Left kidney (tissue), 2 donors: ENCODE data around the gene ELF3. TPM values are rescaled to one million over a fixed set of nuclear protein-coding genes. Genes with fewer than 3 reads are reported as not detected.
"Not testable (repeated sequence)": the region's sequence is repeated elsewhere in the genome, so short reads cannot be mapped to it uniquely, and the experiment has no call there.

Experiments used
- DNase-seq: peaks from one replicate; pipeline ENCODE4 v3.0.0-alpha.2; 2013
- polyA plus RNA-seq: library from polyadenylated mRNA; unstranded; fragments of 120-200 nt; gene quantifications from one replicate; pipeline ENCODE4 v1.2.1, GENCODE V29; 2013; ENCODE audit not compliant: insufficient read length

ELF3 gene
- polyA plus RNA-seq, 1 donor: 60.0 TPM

DNA sequence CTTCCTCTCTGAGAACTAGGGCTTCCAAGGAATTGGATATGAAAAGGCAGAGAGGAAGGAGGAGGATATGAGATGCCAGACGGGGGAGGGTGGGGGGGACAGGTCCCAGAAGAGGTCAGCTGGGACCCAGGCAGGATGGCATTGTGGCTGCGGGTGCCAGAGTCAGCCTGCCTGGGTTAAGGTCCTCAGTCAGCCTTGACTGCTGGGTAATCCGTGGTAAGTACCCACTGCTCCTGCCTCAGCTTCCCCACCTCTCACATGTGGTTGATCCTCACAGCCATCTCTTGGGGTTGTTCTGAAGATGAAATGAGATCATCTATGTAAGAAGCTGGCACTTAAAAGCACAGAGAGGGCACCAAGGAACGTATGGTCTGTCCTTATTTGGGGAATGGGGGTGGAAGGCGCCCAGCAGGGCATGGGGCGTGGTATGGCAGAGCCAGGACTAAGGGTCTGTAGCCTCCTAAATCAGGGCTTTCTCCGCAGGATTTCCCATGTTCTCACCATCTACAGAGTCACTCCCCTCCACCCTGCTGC is 23.8 kb downstream of the ELF3 start:
- DNase-seq: no peak

DNA sequence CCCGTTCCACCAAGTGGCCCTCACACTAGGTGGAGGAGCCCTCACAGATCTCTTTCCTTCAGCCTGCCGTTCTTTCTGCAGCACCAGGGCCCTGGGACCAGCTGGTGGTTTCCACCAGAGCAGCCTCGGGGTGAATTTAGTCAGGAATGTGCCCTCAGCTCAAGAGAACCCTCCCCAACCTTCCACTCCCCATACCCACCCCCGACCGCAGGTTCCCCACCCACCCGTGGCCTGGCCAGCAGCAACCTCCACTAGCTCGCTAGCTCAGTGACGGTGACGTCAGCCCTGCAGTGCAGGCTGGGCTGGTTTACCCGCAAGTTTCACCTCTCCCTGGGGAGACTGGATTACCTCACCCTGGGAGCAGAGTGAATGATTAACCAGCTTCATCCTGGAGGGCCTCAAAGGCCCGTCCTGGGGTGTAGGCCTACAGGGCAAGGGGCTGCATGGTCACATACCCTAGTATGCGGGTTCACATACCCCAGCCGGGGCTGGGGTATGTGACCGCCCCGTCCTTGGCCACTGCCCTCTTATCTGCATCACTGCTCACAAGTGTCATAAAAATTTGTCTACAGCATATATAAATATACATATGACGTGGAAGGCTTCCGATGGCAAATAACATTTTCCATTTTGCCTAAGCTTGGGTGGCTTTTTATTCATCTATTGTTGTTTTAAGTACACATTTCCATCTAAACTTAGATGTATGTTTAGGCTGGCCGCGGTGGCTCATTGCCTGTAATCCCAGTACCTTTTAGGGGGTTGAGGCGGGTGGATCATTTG is 24.5 kb downstream of the ELF3 start:
- DNase-seq: peak; percentile 88

DNA sequence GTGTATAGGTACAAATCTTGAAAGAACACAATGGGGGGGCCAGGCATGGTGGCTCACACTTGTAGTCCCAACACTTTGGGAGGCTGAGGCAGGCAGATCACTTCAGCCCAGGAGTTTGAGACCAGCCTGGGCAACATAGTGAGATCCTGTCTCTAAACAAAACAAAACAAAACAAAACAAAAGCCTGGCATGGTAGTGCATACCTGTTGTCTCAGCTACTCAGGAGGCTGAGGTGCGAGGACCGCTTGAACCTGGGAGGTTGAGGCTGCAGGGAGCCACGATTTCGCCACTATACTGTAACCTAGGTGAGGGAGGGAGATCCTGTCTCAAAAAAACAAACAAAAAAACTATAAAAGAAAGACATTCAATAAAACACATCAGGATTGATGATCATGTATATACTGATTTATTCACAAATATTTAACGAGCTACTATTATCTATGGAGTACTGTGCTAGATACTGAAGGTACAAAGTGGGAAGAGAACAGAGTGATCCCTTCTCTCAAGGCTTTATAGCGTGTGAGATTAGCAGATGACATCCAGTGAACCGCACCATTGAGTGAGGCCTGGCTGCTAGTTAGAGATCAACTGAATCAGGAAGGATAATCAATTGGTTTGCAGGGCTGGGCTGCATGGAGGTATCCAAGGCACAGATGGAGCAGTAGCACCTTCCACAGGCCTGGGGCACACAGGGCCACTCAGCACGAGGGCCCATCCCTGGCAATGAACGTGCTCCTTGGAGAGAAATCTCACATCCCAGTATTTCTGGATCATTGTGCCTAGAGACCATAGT is 26.4 kb downstream of the ELF3 start:
- no peak for DNase-seq

DNA sequence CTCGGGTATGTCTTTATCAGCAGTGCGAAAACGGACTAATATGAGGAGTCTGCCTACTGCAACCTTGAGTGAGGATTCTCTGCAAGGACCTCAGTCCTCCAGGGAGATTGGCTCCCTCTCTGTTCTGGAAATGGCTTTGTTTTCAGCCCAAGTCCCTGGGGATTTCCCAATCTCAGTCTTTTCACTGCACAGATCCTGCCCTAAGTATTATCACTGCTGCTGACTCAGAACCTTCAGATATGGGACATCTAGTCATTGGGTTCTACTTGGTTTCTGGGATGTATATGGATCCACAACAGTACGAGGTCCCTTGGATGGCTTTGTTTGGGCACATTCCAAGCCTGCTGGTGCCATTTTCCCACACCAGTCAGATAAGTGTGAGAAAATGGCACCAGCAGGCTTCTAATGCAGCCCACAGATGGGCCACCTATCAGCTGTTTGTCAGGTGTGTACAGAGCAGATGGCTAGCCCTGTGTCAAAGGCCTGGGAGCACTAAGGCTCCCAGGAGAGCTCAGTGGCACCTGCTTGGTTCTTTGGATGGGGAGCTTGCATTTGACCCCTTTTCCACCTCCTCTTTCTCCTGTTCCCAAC is 27.4 kb downstream of the ELF3 start:
- DNase-seq: no peak

DNA sequence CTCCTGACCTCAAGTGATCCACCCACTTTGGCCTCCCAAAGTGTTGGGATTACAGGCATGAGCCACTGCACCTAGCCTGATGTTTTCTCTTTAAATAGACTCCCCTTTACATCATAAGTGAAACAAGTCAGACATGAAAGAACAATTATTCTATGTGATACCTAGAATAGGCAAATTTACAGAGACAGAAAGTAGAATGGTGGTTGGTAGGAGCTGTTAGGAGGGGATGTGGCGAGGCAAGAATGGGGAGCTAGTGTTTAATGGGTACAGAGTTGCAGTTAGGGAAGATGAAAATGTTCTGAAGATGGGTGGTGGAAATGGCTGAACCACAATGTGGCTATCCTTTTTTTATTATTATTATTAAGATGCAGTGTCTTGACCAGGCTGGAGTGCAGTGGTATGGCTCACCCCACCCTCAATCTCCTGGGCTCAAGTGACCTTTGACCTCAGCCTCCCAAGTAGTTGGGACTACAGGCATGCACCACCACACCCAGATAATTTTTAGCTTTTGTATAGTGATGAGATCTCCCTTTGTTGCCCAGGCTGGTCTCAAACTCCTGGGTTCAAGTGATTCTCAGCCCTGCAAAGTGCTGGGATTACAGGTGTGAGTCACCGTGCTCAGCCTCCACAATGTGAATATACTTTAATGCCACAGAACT is 28.4 kb downstream of the ELF3 start:
- no peak for DNase-seq

DNA sequence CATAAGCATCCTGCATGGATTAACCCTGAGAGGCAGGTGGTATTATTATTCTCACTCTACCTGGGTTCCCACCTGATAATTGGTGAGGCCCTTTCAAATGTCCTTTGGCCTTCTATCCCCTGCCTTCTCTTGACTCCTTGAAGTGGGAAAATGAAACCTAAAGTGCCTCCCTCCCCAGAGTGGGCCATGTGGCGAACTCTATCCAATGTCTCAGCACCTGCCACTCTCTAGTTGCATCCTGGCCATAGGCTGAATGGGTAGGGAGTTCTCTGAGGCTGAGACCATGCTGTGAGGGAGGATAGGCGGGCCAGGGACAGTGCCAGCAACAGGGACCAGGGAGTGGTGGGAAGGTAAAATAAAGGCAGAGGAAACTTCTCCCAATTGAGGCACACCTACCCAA is 35.3 kb downstream of the ELF3 start:
- DNase-seq: no peak

DNA sequence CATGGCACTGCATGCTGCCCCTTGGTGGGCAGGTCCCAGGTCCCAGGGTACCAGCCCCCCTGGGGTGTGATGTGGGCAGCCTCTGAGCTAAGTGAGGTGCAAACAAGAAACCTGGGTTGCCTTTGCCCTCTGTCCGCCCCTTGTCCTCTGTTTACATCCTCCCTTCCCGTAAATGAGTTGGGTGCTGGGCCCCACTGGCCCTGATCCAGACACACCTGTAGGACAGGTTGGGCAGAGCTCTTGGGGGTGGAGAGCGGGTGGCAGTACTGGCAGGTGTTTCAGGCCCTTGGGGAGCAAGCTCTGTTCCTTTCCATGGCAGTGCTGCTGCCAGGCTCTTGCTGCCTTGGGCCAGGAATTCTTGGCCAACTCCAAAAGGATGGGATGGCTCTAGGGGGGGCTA is 35.8 kb downstream of the ELF3 start:
- no peak for DNase-seq

DNA sequence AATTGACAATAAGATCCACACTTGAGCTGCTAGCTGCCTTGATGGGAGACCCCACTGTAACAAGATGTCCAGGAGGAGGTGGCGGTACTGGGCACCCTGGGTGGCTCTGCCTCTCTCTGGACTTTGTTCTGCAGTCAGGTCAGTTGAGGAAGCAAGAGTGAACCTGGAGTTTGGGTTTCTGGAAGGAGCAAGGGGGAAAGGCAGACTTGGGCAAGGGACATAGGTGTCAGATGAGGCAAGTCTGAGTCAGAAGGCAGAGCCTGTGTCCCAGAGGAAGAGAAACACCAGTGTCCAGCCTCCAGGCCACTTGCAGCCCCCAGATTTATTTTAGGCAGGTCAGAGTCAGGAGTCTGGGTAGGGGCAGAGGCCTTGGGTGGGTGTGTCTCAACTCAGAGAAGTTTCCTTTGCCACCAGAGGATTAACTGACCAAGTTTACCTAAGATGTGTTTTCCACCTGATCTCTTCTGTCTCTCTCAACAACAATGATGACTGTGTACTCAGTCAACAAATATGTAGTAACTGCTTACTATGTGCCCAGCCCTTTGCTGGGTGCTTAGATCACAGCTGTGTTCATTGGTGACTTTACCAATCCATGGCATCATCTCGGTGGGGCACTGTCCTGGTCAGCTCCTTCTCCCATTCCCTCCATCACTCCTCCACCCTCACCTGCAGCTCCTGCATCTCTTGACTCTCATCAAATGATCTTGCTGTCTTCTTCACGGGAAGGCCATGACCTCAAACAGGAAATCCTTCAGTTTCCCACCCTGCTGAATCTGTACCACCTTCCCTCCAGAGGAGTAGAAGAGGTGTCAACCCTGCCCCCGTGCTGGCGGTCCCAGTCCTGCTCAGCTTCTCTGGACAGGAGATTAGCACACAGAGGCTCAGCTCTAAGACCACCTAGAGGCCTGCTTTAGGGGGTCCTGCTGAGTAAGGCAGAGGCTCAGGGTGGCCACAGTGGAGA is 36.6 kb downstream of the ELF3 start:
- no peak for DNase-seq

DNA sequence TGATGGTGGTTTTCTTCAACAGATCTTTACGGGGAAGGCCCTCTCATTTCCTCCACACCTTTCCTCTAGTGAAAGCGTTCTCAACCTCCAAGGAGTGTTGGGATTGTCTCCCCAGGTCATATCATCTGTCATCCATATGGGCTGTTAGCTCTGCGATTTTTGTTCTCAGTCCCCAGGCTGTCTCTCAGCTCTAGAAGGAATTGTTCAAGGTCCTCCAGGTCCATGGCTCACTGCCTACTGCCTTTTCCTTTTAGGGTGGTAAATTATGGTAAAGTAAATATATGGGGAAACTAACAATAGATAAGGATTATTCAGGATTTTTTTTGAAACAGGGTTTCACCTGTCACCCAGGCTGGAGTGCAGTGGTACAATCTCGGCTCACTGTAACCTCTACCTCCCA is 37.6 kb downstream of the ELF3 start:
- DNase-seq: no peak

DNA sequence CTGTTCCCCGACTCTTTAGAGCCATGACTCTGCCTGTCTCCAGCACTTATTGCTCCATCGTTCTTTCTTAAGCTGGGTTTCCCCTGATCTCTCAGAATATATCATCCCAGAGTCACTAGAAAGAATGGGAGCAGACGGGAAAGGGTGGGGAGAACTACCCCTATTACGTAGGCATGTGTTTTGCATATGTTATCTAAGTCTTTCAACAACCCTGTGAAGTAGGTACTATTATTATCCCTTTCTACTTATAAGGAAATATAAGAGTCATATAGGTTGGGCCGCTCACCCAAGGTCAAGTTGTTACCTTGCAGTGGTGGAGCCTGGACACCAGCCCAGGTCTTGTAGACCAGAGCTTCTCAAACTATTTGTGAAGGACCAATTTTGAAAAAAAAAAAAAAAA is 38.7 kb downstream of the ELF3 start:
- DNase-seq: no peak

DNA sequence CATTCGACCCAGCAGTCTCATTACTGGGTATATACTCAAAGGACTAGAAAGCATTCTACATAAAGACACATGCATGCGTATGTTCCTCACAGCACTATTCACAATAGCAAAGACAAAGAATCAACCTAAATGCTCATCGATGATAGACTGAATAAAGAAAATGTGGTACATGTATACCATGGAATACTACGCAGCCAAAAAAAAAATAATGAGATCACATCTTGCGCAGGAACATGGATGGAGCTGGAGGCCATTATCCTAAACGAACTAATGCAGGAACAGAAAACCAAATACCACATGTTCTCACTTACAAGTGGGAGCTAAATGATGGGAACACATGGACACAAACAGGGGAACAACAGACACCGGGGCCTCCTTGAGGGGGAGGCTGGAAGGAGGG is 43.7 kb downstream of the ELF3 start:
- no peak for DNase-seq

DNA sequence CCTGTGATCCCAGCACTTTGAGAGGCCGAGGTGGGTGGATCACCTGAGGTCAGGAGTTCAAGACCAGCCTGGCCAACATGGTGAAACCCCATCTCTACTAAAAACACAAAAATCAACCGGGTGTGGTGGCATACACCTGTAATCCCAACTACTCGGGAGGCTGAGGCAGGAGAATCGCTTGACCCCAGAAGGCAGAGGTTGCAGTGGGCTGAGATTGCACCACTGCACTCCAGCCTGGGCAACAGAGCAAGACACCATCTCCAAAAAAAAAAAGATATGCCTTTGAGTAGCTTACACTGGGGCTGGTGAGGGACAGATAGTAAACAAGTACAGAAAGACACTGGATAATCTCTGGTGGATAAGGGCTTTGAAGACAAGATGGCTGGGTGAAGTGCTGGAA is 44.3 kb downstream of the ELF3 start:
- not testable (repeated sequence) for DNase-seq

DNA sequence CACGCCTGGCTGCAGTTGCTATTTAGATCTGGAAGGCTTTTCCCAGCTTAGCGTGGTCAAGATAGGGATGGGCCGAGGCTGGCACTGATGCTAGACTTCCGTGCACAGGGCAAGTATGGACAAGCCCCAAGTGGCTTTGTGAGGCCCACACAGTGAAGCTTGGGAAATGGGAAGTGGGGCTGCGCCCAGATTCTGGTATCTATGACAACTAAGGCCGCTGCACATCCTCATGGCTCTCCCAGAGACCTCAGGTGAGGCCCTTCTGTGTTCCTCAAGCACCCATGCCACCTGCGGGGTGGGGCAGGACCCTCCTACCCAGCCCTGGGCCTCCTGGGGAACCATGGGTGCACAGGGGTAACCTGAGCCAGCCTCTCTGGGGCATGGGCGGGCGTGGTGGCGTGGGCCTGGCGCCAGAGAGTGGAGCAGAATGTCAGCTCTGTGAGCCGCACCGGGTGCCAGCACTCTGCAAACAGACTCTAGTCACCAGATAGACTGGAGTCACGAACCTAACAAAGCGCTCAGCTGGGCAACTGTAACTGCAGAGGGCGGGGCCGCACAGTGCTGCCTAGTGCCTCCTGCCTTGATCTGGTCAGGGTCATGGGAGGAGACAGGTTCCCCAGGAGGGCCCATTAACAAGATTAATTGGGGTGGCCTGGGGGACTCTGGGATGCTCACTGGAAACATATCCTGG is 46.4 kb downstream of the ELF3 start:
- no peak for DNase-seq

DNA sequence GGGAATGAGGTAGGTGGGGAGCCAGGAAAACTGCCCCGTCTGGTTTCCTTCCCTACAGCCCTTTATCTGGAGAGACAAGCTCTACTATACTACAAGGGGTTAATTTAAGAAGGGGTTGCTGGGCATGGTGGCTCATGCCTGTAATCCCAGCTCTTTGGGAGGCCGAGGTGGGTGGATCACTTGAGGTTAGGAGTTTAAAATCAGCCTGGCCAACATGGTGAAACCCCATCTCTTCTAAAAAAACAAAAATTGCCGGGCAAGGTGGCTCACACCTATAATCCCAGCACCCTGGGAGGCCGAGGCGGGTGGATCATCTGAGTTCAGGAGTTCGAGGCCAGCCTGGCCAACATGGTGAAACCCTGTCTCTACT is 46.9 kb downstream of the ELF3 start:
- DNase-seq: not testable (repeated sequence)

DNA sequence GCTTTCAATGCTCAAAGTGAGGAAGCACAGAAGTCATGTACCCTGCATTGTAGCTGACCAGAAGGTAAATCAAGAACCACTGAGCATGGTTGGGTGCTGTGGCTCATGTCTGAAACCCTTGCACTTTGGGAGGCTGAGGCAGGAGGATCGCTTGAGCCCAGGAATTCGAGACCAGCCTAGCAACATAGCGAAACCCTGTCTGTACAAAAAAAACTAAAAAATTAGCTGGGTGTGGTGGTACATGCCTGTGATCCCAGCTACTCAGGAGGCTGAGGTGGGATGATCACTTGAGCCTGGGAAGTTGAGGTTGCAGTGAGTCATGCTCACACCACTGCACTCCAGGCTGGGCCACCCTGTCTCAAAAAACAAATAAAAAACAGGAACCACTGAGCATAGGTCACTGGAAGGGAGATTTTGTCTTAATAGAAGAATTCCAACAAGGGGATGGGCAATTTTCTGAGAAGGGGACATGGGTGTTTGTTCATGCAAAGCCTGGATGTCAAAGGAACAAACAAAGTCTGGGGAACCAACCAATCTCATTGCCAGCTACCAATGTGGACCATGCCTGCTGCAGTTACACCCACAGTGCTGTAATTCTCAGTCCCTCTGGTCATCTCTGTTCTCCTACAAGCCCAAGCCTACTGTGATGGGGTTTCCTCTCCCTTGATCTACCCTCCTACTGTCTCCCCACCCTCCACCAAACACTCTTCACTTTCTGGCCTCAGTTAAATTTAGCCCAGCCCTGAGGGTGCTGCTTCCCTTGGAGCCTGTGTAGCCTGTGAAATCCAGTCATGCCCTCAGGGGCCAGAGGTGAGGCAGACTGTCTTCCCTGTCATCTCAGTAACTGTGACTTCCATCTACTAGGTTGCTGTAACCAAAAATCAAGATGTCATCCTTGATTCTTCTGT is 47.9 kb downstream of the ELF3 start:
- no peak for DNase-seq

DNA sequence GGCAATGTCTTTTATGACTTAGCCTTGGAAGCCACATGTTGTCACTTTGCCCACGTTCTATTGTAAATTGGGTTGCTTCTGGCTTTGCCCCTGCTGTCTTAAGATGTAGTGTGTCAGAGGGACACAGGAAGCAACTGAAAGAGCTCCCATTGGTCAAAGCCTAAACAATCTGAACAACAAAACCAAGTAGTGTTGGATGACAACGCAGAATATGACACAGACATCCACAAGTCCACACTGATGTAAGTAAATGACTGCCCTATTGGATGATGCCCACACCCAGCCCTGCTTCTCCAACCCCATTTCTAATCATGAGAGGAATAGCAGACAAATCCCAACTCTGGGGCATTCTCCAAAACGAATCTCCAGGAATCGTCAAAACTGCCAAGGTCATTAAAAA is 50.7 kb downstream of the ELF3 start:
- no peak for DNase-seq

DNA sequence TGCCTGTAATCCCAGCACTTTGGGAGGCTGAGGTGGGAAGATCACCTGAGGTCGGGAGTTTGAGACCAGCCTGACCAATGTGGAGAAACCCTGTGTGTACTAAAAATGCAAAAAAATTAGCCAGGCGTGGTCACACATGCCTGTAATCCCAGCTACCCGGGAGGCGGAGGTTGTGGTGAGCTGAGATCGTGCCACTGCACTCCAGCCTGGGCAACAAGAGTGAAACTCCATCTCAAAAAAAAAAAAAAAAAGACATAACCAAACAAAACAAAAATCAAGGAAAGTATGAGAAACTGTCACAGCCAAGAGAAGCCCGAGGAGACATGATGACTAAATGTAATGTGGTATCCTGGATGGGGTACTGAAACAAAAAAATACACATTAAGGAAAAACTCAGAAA is 51.4 kb downstream of the ELF3 start:
- DNase-seq: not testable (repeated sequence)

DNA sequence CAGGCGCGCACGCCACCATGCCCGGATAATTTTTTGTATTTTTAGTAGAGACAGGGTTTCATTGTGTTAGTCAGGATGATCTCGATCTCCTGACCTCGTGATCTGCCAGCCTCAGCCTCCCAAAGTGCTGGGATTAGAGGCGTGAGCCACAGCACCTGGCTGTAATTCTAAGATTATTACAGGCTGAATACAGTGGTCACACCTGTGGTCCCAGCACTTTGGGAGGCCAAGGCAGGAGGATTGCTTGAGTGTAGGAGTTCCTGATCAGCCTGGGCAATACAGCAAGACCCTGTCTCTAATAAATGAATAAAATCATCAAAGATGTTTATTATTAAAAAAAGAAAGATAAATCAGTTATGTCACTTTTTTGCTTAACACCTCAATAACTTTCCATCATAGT is 52.2 kb downstream of the ELF3 start:
- not testable (repeated sequence) for DNase-seq

DNA sequence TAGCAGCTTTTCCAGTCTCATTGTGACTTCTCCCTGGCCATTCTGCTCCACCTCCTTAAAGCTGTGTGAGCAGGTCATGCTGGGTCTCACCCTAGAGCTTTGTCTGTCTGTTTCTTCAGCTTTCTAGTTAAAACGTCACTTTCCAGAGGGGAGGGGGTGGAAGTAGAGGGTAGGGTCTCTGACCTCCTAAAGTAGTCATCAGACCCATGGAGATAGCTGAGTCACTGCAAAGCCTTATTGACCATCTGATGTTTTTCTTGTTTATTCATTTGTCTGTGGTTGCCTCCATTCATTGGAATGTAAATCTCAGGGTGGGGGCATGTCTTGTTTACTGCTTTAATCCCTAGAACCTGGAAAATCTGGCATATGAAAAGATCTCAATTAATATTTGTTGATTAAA is 52.7 kb downstream of the ELF3 start:
- no peak for DNase-seq

DNA sequence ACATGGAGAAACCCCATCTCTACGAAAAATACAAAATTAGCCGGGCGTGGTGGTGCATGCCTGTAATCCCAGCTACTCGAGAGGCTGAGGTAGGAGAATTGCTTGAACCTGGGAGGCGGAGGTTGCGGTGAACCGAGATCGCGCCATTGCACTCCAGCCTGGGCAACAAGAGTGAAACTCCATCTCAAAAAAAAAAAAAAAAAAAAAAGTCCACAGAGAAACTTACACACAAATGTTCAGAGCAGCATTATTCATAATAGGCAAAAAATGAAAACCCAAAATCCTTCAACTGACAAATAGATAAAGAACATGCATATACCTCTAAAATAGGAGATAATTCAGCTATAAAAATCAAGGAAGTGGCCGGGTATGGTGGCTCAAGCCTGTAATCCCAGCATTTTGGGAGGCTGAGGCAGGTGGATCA is 54.5 kb downstream of the ELF3 start:
- DNase-seq: not testable (repeated sequence)
